Sigmoid colon (tissue), 4 donors: ENCODE data around the gene PARG.

Experiments used
- CTCF ChIP-seq, 4 experiments: fragments of 450-650 bp in 3 of 4; fragments of 200-600 bp in 1 of 4; IDR thresholded peaks; one replicate each; pipeline ENCODE4 v1.5.1; 2016 to 2019; ENCODE audit warnings: antibody characterized with exemption in 4 of 4, mild to moderate bottlenecking in 3 of 4, moderate library complexity in 2 of 4
- EP300 ChIP-seq, 4 donors: sonication (generic); formaldehyde crosslinking; IDR thresholded peaks; one replicate each; pipeline ENCODE4 v1.6.1; 2017; ENCODE audit warnings: antibody characterized with exemption in 4 of 4
- POLR2A ChIP-seq, 2 donors: fragments of 450-650 bp; IDR thresholded peaks; one replicate each; pipeline ENCODE4 v1.6.1; 2016; ENCODE audit warnings: antibody characterized with exemption in 2 of 2, mild to moderate bottlenecking in 2 of 2, moderate library complexity in 2 of 2
- POLR2AphosphoS5 ChIP-seq, 4 donors: sonication (generic); formaldehyde crosslinking; IDR thresholded peaks; one replicate each; pipeline ENCODE4 v1.6.1; 2017; ENCODE audit warnings: antibody characterized with exemption in 4 of 4

DNA sequence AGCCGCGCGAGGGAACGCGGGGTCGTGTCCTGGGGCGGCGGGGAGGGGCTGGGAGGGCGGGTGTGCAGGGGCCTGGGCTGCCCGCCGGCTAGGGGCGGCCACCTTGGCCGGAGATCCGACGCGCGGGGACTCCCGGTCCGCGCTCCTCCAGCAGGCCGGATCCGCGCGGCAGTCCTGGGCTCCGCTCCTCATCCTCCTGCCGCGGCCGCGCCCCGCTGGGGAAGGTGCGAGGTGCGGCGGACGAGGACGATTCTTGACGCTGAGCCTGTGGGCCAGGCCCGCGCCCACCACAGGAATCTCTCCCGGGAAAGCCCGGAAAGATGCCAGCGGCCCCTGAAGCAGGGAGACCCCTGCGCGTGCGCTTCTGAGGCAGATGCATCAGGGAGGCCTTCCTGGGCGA, 173.1 kb downstream of the PARG start:
- TF ChIP-seq CTCF (IDR thresholded peaks at IDR 0.05) (no peak), EP300 (IDR thresholded peaks at IDR 0.05) (no peak), POLR2AphosphoS5 (IDR thresholded peaks at IDR 0.05) (no peak), POLR2A (IDR thresholded peaks at IDR 0.05) (no peak)
